DMS 273 (cell line): ENCODE results near the gene SNX11.
"Not testable (repeated sequence)": the region's sequence is repeated elsewhere in the genome, so short reads cannot be mapped to it uniquely, and the experiment has no call there.

Source experiments
- DNase-seq: peaks from one replicate; lab custom pipeline; 2025; ENCODE audit not compliant: unreplicated experiment; lab: John Stamatoyannopoulos, UW

Gene SNX11, protein sequence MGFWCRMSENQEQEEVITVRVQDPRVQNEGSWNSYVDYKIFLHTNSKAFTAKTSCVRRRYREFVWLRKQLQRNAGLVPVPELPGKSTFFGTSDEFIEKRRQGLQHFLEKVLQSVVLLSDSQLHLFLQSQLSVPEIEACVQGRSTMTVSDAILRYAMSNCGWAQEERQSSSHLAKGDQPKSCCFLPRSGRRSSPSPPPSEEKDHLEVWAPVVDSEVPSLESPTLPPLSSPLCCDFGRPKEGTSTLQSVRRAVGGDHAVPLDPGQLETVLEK

DNA sequence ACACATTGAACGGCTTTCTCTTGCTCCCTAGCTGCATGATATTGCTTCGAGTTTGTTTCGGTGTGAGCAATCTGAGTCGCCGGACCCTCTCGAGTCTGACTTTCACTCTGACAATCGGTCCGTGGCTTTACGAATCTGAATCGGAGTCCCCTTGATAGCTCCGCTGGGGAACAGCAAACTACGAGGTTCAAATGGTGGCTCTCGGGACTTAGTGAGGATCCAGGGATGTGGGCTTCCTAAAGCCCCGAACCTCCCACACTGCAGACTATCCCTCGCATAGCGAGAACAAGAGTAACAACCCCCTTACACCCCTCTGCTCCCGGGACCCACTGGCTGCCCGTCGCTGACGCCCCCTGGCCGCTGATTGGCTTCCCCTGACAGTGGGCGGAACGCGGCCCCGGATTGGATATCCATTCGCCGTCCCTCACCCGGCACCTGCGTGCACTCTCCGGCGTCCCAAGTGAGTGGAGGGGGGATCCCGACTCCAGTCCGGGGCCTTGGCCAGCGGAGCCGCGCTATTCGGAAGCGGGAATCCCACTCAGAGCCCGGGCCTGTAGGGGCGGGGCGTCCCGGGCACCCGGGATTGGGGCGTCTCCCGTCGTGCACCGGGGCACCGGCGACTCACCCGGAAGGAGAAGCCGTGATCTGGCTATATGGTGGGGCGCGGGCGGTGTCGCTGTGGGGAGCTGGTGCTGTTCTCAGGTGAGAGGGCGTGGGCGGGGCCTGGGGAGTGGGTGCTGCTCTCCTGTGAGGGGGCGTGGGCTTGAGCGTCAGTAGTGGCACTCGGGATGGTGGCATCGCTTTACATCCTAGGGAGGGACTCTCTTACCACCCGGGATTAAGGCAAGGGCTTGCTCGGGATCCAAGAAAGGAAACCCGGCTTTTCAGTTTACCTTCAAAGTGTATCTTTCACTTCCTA is at the start of gene SNX11:
SNX11 (plus strand) TSS at position 630 of the 919 bp plus-strand sequence. CDS start 4,278 bp downstream, outside the sequence.
- DNase-seq, result peak; percentile 96

DNA sequence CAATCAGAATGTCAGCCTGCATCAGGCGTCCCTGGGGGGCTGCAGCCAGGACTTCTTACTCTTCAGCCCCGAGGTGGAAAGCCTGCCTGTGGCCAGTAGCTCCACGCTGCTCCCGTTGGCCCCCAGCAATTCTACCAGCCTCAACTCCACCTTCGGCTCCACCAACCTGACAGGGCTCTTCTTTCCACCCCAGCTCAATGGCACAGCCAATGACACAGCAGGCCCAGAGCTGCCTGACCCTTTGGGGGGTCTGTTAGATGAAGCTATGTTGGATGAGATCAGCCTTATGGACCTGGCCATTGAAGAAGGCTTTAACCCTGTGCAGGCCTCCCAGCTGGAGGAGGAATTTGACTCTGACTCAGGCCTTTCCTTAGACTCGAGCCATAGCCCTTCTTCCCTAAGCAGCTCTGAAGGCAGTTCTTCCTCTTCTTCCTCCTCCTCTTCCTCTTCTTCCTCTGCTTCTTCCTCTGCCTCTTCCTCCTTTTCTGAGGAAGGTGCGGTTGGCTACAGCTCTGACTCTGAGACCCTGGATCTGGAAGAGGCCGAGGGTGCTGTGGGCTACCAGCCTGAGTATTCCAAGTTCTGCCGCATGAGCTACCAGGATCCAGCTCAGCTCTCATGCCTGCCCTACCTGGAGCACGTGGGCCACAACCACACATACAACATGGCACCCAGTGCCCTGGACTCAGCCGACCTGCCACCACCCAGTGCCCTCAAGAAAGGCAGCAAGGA is 49.0 kb upstream of the SNX11 start:
- DNase-seq, result no peak

DNA sequence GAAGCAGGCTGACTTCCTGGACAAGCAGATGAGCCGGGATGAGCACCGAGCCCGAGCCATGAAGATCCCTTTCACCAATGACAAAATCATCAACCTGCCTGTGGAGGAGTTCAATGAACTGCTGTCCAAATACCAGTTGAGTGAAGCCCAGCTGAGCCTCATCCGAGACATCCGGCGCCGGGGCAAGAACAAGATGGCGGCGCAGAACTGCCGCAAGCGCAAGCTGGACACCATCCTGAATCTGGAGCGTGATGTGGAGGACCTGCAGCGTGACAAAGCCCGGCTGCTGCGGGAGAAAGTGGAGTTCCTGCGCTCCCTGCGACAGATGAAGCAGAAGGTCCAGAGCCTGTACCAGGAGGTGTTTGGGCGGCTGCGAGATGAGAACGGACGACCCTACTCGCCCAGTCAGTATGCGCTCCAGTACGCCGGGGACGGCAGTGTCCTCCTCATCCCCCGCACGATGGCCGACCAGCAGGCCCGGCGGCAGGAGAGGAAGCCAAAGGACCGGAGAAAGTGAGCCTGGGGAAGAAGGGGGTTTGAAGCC is 48.4 kb upstream of the SNX11 start:
- no peak for DNase-seq

DNA sequence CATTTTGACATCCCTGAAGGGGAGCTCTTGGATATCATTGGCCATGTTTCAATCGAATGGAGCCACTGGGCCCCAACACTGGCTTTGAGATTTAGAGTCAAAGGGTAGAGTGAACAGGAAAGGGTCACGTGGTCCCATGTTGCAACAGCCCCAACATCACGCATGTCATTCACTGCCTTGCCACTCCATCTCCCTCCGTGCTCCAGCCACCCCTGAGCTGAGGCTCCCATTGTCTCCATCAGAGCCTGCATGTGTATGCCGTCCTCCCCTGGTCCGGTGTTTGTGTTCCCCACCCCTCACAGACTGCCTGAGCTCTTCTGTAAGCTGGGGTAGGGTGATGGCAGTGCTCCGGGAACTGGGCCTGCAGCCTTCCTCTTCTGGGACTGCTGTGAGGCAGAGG is 47.3 kb upstream of the SNX11 start:
- DNase-seq, result no peak

DNA sequence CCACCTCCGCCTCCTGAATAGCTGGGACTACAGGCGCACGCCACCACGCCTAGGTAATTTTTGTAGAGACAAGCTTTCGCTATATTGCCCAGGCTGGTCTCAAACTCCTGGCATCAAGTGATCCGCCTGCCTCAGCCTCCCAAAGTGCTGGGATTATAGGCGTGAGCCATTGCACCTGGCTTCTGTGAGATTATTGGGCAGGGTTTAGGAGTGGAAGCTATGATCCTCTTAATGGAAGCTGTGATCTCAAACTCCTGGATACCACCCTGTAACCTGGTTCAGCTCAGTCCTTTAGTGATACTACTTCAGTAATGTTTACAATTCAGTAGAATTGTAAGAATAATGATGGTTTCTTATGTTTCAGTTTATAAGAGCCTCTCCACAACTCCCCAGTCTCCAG is 45.3 kb upstream of the SNX11 start:
- no peak for DNase-seq

DNA sequence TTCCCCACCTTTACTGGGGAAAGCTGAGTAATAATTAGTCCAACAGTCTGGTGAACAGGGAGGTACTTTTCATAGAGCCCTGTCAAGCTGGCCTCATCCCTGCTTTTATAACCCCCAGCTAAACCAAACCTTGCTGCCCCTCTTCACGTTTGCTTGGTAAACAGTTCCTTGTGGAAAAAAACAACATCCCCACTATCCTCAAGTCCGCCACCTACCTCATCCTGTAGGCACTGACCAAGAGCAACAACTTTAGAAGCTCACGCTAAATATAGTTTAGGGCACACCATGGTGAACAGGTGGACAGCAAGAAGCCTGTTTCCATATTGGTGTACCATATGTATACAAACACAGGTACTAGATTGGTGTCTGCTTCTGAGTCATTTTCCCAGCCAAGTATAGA is 42.9 kb upstream of the SNX11 start:
- DNase-seq, result no peak

DNA sequence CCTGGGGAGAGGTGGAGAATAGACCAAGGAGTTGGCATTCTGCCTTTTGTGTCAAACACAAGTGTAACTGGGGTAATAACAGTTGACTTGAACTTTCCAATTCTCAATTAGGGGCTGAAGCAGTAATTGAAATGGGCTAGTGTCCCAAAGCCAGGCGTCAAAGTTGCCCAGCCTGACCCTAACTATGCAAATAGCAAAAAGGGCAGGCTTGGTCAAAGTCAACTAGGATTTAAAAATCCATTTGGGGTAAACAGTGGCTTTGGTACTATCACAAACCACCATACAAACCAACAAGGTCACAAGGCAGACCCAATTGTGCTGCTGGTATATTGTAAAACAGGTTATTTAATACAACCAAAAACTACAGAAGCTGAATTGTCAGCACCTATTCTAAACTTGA is 41.4 kb upstream of the SNX11 start:
- no peak for DNase-seq

DNA sequence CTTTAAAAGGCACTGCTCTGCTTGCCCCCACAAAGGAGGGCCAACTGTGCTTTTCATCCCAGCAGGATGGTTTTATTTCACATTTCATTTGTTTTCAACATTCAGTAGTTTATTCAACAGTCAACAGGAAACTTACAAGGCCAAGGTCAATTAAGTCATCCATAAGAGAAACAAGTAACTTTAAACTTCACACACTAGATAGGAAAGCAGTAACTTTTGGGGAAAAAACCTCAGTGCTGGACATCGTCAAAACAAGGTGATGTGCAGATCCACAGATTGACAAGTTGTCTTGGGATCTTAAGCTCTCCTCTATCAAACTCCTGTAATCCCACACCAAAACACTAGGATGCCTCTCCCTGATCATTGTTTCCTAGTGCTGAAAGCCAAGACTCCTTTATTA is 40.9 kb upstream of the SNX11 start:
- DNase-seq, result no peak

DNA sequence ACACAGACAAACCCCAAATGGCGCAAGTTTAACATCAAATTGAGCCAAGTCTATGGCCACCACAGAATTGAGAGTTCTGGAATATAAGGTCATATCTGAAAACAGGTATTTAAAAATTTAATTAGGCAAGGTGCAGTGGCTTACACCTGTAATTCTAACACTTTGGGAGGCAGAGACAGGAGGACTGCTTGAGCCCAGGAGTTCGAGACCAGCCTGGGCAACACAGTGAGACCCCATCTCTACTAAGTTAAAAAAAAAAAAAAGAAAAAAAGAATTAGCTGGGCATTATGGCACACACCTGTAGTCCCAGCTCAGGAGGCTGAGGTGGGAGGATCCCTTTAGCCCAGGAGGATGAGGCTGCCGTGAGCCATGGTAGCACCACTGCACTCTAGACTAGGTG is 40.3 kb upstream of the SNX11 start:
- no peak for DNase-seq

DNA sequence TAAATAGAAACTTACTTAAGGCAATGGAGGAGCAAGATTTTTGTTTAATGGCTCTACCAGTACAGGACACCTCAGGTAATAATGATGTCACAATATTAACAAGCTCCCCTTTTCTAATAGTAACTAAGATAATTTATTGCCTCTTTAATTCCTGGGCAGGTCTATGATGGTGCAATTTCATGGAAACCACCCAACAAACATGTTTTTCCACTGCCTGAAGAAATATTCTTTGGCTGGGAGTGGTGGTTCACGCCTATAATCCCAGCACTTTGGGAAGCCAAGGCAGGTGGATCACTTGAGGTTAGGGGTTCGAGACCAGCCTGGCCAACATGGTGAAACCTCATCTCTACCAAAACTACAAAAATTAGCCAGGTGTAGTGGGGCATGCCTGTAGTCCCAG is 39.8 kb upstream of the SNX11 start:
- not testable (repeated sequence) for DNase-seq

DNA sequence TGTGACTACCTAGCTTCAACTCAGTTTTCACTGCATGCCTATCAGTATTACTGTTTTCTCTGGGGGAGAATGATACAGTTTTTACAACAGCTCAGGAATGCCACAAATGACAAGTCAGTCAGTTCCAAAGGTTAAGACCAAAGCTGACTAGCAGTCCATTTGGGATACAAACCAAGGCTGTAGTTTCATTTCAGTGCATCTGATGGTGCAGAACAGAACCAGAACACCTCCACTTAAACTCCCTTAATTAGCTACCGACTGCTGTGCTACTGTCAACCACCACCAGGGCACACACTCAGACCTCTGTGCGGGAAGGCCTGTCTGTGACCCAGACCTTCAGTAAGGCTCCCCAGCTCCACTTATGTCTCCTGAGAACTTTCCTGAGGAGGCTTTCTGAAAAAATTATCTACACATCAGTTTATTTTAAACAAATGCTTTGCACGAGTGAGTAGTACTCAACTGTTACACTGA is 39.0 kb upstream of the SNX11 start:
- peak; percentile 55 for DNase-seq

DNA sequence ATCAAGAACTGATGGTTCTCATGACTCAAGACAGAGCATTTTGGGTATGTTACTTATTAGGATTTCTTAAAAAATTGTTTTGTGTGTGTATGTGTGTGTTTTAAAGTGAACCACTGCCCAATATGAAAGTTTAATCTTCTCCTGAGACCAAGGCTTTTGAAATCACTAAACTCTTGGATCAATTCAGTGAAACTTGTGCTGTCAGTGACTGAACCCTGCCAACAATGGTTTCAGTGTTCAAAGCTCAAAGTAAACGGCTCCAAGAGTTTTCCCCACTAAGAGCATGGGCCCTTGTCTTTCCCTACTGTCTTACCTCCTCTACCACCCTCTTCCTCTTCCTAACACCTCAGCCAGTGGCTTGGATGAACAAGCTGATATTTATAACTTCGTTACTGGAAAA is 37.4 kb upstream of the SNX11 start:
- no peak for DNase-seq

DNA sequence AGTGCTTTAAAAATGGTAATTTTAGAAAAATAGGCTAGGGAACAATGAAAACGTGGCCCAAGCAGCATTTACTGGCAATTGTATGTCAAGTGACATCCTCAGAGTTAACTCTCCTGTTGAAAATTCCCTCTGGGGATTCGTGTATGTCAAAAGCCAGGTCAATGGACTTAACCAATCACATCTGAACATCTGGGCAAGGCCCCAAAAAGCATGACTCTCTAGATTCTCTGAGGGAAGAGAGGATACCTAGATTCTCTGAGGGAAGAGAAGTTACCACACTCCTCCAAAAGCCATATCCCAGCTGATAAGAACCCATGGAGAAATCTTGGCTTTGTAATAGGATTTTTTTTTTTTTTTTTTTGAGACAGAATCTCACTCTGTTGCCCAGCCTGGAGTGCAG is 35.9 kb upstream of the SNX11 start:
- no peak for DNase-seq

DNA sequence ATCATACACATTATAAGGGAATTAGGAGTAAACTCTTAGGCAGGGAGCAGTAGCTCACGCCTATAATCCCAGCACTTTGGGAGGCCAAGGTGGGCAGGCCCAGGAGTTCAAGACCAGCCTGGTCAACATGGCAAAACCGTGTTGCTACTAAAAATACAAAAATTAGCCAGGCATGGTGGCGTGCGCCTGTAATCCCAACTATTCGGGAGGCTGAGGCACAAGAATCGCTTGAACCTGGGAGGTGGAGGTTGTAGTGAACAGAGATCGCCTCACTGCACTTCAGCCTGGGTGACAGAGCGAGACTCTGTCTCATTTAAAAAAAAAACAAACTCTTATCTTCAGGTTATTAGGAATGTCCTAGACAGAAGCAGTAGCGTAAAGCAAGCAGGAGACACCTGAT is 34.8 kb upstream of the SNX11 start:
- DNase-seq, result not testable (repeated sequence)

DNA sequence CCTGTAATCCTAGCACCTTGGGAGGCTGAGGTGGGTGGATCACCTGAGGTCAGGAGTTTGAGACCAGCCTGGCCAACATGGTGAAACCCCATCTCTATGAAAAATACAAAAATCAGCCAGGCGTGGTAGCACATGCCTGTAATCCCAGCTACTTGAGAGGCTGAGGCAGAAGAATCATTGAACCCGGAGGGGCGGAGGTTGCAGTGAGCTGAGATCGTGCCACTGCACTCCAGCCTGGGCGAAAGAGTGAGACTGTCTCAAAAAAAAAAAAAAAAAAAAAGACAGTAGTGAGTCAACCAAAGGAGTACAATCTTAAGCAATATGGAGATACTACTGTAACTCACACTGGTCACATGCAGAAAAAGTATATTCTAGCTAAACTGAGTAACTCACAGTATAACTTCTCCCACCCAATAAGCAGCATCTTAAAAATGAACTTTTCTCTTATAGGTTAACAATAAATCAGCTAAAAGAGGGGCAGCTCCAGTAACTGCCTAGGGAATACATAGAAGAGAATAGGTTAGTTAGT is 33.9 kb upstream of the SNX11 start:
- DNase-seq, result not testable (repeated sequence)

DNA sequence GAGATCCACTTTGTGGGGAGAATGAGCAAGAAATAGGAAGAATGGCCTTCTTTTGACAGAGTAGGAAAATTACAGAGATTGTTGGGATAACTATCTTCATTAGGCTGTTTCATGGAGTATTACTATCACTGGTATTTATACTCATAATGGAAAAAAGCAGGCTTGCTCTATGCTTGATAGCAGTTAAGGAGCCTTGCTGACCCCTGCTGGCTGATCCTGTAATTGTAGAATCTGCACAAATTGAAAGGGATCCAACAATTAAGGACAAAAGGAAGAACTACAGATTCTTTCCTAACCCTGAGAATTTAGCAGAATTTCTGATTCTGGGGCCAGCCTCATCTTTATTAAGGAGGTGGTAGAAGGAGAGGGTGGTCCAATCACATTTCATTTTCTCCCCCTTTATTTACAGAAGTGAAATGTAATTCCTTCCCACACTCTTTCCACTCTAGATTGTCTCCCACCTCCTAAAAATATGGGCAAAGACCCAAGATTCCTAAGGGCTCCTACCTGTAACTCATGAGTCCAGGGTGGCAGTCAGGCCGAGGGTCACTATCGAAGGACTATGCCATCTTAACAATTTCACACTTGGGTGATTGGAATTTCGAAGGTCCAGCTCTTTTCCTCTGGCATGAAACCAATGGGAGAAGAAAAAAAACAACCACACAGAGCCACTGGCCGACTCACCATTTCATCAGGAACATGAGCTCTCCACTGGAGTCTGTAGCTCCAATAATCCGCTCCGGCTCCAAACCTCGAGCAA is 33.1 kb upstream of the SNX11 start:
- DNase-seq, result peak; percentile 88

DNA sequence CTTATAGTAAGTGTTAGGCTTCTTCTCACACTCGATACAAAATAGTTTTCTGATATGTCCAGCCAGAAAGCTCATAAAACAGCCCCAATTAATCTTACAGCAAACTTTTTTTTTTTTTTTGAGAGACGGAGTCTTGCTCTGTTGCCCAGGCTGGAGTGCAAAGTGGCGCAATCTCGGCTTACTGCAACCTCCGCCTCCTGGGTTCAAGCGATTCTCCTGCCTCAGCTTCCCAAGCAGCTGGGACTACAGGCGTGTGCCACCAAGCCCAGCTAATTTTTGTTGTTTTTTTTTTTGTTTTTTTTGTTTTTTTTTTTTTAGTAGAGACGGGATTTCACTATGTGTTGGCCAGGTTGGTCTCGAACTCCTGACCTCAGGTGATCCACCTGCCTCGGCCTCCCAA is 30.4 kb upstream of the SNX11 start:
- DNase-seq, result not testable (repeated sequence)

DNA sequence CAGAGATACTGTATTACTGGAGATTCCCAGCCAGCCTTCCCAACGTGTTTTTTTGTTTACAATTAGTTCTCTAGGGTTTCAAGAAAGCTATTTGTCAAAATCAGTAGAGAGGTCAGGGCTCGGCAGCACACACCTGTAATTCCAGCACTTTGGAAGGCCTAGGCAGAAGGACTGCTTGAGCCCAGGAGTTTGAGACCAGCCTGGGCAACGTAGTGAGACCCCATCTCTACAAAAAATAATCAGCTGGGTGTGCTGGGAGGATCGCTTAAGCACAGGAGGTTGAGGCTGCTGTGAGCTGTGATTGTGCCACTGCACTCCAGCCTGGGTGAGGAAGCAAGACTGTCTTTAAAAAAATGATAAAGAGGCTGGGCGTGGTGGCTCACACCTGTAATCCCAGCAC is 25.7 kb upstream of the SNX11 start:
- no peak for DNase-seq

DNA sequence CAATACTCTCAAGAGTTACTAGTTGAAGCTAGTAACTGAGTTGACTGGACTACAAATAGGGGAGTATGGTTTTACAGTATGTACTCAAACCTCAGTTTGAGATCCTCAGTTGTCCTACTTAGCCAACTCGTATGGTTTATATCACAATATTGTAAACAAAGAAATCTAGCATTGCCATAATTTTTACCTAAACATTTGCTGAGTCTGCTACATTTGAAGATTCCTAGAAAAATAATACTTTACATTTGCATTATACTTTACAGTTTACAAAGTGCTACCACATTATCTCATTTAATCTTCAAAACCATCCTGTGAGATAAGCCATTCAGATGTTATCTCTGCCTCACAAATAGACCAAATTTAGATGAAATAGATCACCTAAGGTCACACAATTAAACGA is 22.6 kb upstream of the SNX11 start:
- DNase-seq, result no peak

DNA sequence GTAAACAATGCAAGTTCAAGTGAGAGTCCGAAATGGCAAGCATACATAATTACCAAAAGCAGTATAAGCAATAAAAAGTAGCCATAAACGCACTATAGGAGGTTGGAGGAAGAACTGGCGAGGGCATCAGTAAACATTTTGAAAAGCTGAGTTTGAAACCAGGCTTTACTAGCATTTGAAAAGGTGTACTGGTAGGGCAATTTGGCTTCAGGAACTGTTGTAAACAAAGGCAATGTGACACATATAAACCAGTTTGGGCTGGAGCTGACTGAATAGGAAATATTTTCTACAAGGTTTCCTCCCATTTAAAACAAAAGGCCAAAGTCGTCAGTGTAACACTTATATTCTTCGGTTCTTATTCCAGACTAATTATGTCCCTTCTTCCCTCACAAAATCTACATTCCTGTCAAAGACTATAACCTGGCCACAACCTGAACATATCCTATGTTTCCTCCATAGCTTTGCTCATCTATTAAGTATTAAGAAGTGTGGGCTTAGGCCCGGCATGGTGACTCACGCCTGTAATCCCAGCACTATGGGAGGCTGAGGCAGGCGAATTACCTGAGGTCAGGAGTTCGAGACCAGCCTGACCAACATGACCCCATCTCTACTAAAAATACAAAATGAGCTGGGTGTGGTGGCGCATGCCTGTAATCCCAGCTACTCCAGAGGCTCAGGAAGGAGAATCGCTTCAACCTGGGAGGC is 14.1 kb upstream of the SNX11 start:
- no peak for DNase-seq
